Neural cell (in vitro differentiated cells): Measurements from ENCODE around the gene TMOD2.

Experiments used
- EP300 ChIP-seq: fragments of 450-650 bp; conservative IDR thresholded peaks from 2 replicates; pipeline ENCODE4 v1.6.1; 2014; ENCODE audit warnings: antibody characterized with exemption, mild to moderate bottlenecking, moderate library complexity; ENCODE audit not compliant: poor library complexity, severe bottlenecking
- EZH2 ChIP-seq: fragments of 200-600, 300-800 bp; shearing (Covaris generic), sonication (generic); IDR thresholded peaks from 2 replicates; pipeline ENCODE4 v1.6.1; 2014; ENCODE audit warnings: antibody characterized with exemption, low read length, borderline replicate concordance, mild to moderate bottlenecking; ENCODE audit not compliant: insufficient read depth, poor library complexity, severe bottlenecking
- POLR2AphosphoS5 ChIP-seq: IDR thresholded peaks from 2 replicates; pipeline ENCODE4 v1.6.1; 2012
- RAD21 ChIP-seq: fragments of 450-650 bp; conservative IDR thresholded peaks from 2 replicates; pipeline ENCODE4 v1.6.1; 2014; ENCODE audit warnings: antibody characterized with exemption, mild to moderate bottlenecking, moderate library complexity
- SMC3 ChIP-seq: fragments of 450-650 bp; conservative IDR thresholded peaks from 2 replicates; pipeline ENCODE4 v1.6.1; 2014; ENCODE audit warnings: antibody characterized with exemption, mild to moderate bottlenecking, moderate library complexity; ENCODE audit not compliant: poor library complexity
- TAF1 ChIP-seq: IDR thresholded peaks from 2 replicates; pipeline ENCODE4 v1.6.1; 2012; ENCODE audit warnings: low read depth
- TF ChIP-seq, protein P1 (sequence below): fragments of 450-650 bp; IDR thresholded peaks from 2 replicates; pipeline ENCODE4 v1.5.1; 2014; ENCODE audit warnings: antibody characterized with exemption, mild to moderate bottlenecking, moderate library complexity; ENCODE audit not compliant: poor library complexity, severe bottlenecking

- TF ChIP-seq, protein P1, sequence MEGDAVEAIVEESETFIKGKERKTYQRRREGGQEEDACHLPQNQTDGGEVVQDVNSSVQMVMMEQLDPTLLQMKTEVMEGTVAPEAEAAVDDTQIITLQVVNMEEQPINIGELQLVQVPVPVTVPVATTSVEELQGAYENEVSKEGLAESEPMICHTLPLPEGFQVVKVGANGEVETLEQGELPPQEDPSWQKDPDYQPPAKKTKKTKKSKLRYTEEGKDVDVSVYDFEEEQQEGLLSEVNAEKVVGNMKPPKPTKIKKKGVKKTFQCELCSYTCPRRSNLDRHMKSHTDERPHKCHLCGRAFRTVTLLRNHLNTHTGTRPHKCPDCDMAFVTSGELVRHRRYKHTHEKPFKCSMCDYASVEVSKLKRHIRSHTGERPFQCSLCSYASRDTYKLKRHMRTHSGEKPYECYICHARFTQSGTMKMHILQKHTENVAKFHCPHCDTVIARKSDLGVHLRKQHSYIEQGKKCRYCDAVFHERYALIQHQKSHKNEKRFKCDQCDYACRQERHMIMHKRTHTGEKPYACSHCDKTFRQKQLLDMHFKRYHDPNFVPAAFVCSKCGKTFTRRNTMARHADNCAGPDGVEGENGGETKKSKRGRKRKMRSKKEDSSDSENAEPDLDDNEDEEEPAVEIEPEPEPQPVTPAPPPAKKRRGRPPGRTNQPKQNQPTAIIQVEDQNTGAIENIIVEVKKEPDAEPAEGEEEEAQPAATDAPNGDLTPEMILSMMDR = no peak
- TF ChIP-seq EZH2 = no peak
- no peak for TF ChIP-seq EP300
- no peak for TF ChIP-seq RAD21
- no peak for TF ChIP-seq SMC3
- no peak for TF ChIP-seq POLR2AphosphoS5
- no peak for TF ChIP-seq TAF1
Observed at GRCh38 chr15:51731549-51732267, 19.7 kb upstream of the TMOD2 start.
